GM06990 (cell line): ENCODE measurements around the gene CIZ1.
"Not testable (repeated sequence)": the region's sequence is repeated elsewhere in the genome, so short reads cannot be mapped to it uniquely, and the experiment has no call there.

ENCODE experiments used
- DNase-seq: peaks from one replicate; pipeline ENCODE4 v3.0.0-alpha.2; 2011; ENCODE audit not compliant: insufficient read length; ENCODE audit errors: extremely low read depth
- H3K27me3 ChIP-seq: replicated peaks from 2 replicates; pipeline ENCODE4 v1.6.0; 2011; ENCODE audit warnings: low read length; ENCODE audit not compliant: control insufficient read depth, insufficient read depth
- H3K36me3 ChIP-seq: 2 replicates; pipeline ENCODE4 v1.5.1; 2011; ENCODE audit warnings: low read length; ENCODE audit not compliant: control insufficient read depth, insufficient read depth
- H3K4me3 ChIP-seq: replicated peaks from 2 replicates; pipeline ENCODE4 v1.5.1; 2011; ENCODE audit warnings: low read depth, mild to moderate bottlenecking, control low read depth, low read length
- TF ChIP-seq, protein P1 (sequence below): IDR thresholded peaks from 2 replicates; pipeline ENCODE4 v1.5.1; 2011; ENCODE audit warnings: low read length, control low read depth, mild to moderate bottlenecking, inconsistent platforms; ENCODE audit not compliant: insufficient read depth, poor library complexity, severe bottlenecking

Gene CIZ1

GRCh38 chr9:128185979-128186965 is 5.1 kb downstream of the CIZ1 start:
- TF ChIP-seq, protein P1, sequence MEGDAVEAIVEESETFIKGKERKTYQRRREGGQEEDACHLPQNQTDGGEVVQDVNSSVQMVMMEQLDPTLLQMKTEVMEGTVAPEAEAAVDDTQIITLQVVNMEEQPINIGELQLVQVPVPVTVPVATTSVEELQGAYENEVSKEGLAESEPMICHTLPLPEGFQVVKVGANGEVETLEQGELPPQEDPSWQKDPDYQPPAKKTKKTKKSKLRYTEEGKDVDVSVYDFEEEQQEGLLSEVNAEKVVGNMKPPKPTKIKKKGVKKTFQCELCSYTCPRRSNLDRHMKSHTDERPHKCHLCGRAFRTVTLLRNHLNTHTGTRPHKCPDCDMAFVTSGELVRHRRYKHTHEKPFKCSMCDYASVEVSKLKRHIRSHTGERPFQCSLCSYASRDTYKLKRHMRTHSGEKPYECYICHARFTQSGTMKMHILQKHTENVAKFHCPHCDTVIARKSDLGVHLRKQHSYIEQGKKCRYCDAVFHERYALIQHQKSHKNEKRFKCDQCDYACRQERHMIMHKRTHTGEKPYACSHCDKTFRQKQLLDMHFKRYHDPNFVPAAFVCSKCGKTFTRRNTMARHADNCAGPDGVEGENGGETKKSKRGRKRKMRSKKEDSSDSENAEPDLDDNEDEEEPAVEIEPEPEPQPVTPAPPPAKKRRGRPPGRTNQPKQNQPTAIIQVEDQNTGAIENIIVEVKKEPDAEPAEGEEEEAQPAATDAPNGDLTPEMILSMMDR = no peak

GRCh38 chr9:128182893-128183588 is 8.3 kb downstream of the CIZ1 start:
- H3K36me3 ChIP-seq = peaks cover 33% of the 10 kb centered on the region
- TF ChIP-seq, protein P1 = no peak

More at GRCh38 chr9:128185979-128186965, 5.1 kb downstream of the CIZ1 start:
- DNase-seq = no peak
- Histone ChIP-seq H3K36me3 (peaks cover 8% of the 10 kb centered on the region), H3K27me3 (no peaks in the 10 kb centered on the region), H3K4me3 (no peak overlapping the region)

DNA sequence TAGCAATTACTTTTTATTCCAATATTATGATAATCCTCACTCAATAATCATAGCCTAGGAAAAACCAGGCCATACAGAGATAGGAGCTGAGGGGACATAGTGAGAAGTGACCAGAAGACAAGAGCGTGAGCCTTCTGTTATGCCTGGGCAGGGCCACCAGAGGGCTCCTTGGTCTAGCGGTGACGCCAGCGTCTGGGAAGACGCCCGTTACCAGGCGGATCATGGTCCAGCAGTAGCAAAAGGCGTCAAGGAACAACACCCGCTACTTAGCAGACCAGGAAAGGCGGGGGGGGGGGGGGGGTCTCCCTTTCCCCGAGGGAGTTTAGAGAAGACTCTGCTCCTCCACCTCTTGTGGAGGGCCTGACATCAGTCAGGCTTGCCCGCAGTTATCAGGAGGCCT is 9.9 kb downstream of the CIZ1 start:
- not testable (repeated sequence) for H3K4me3 ChIP-seq, H3K27me3 ChIP-seq, DNase-seq
- peaks cover 40% of the 10 kb centered on the region for H3K36me3 ChIP-seq

More at GRCh38 chr9:128182893-128183588, 8.3 kb downstream of the CIZ1 start:
- H3K4me3 ChIP-seq = no peak overlapping the region
- H3K27me3 ChIP-seq = no peaks in the 10 kb centered on the region
- DNase-seq = no peak

DNA sequence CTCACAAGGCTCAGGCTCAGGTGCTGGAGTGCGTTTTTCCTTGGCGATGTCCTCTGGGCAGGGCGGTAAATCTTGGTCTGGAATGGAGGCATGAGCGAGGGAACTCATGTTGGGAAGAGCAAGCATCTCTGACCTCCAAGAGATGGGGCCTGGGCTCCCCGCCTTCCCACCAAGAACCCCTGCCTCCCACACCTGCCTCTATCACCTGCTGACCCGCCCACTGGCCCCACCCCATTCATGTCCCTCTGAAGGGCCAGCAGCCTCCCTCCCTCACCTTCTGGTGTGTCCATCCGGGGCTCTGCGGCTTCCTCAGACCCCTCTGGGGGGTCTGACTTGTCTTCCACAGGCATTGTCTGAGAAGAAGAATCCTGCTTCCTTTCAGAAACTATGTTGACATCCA is 10.9 kb downstream of the CIZ1 start:
- Histone ChIP-seq H3K27me3 (no peaks in the 10 kb centered on the region), H3K4me3 (no peak overlapping the region), H3K36me3 (peaks cover 44% of the 10 kb centered on the region)
- TF ChIP-seq, protein P1 = no peak
- no peak for DNase-seq

- peaks cover 44% of the 10 kb centered on the region for H3K36me3 ChIP-seq
- no peaks in the 10 kb centered on the region for H3K27me3 ChIP-seq
- no peak for DNase-seq
- TF ChIP-seq, protein P1 = no peak
- H3K4me3 ChIP-seq = no peak overlapping the region
Measured at GRCh38 chr9:128180001-128180400, 11.4 kb downstream of the CIZ1 start.

GRCh38 chr9:128178806-128179431 is 12.5 kb downstream of the CIZ1 start:
- H3K36me3 ChIP-seq = peaks cover 45% of the 10 kb centered on the region
- TF ChIP-seq, protein P1 = no peak
- DNase-seq = no peak
- H3K4me3 ChIP-seq = no peak overlapping the region
- H3K27me3 ChIP-seq = no peaks in the 10 kb centered on the region
